ENCODE results near the gene THSD1.
"Not testable (repeated sequence)": the region's sequence is repeated elsewhere in the genome, so short reads cannot be mapped to it uniquely, and the experiment has no call there.

The THSD1 gene

GRCh38 chr13:52377898-52378297 is 28.1 kb downstream of the THSD1 start:
- Histone ChIP-seq H3K27ac (ENCODE audit: low read length) (no peak overlapping the region), H3K9me2 (replicated peaks; ENCODE audit: insufficient read depth, low read length) (no peaks in the 10 kb centered on the region), H3K4me1 (ENCODE audit: low read length) (no peaks in the 10 kb centered on the region), H4K20me1 (ENCODE audit: insufficient read depth, low read length) (no peaks in the 10 kb centered on the region), H3F3A (ENCODE audit: insufficient read depth, low read length) (no peaks in the 10 kb centered on the region), H3K9me3 (replicated peaks; ENCODE audit: insufficient read depth, low read length) (no peaks in the 10 kb centered on the region), H3K79me2 (ENCODE audit: low read length) (no peaks in the 10 kb centered on the region), H2AFZ (ENCODE audit: low read length) (no peak overlapping the region), H3K9ac (ENCODE audit: low read length) (no peak overlapping the region), H3K4me3 (ENCODE audit: low read length) (no peak overlapping the region), H3K36me3 (replicated peaks; ENCODE audit: insufficient read depth, low read length) (no peaks in the 10 kb centered on the region), H3K4me2 (ENCODE audit: low read depth, low read length) (no peak overlapping the region), H3K27me3 (replicated peaks; ENCODE audit: insufficient read depth, low read length) (no peaks in the 10 kb centered on the region)
- DNase-seq: no peak
- no peak for TF ChIP-seq EZH2 (optimal IDR thresholded peaks at IDR 0.05; ENCODE audit: low read depth, low read length)
- no peak for TF ChIP-seq CTCF (IDR thresholded peaks at IDR 0.05; ENCODE audit: low read length)
- TF ChIP-seq EZH2phosphoT487 (IDR thresholded peaks at IDR 0.05; ENCODE audit: low read length): no peak

DNA sequence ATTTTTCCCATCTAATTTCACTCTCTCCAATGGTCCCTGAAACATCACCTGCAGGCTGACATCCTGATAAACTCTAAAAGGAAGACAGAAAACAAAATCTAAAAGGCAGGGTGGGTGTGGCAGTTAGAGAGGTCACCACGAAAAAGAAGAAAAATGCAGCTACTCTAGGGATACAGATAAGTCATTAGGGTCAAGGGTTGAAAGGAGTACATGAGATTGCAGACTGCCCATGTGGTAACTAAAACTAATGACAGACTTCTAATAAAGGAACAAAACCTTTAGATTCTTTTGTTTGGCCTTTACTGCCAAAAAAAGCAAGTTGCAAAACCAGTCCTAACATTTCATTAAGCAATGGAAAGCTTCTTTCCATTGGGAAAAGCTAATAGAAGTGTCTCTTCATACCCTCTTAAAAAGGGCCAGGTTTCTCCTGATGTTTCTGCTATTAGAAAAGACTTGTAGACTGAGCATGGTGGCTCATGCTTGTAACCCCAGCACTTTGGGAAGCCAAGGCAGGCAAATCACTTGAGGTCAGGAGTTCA is 31.0 kb downstream of the THSD1 start:
- Histone ChIP-seq H3K9ac (ENCODE audit: low read length) (no peak overlapping the region), H3K4me2 (ENCODE audit: low read depth, low read length) (no peak overlapping the region), H3K9me3 (replicated peaks; ENCODE audit: insufficient read depth, low read length) (no peaks in the 10 kb centered on the region), H3K9me2 (replicated peaks; ENCODE audit: insufficient read depth, low read length) (no peaks in the 10 kb centered on the region), H4K20me1 (ENCODE audit: insufficient read depth, low read length) (no peaks in the 10 kb centered on the region), H3K4me3 (ENCODE audit: low read length) (no peak overlapping the region), H3F3A (ENCODE audit: insufficient read depth, low read length) (no peaks in the 10 kb centered on the region), H3K79me2 (ENCODE audit: low read length) (no peaks in the 10 kb centered on the region), H3K27me3 (replicated peaks; ENCODE audit: insufficient read depth, low read length) (no peaks in the 10 kb centered on the region), H3K27ac (ENCODE audit: low read length) (no peak overlapping the region), H2AFZ (ENCODE audit: low read length) (no peak overlapping the region), H3K36me3 (replicated peaks; ENCODE audit: insufficient read depth, low read length) (no peaks in the 10 kb centered on the region), H3K4me1 (ENCODE audit: low read length) (no peaks in the 10 kb centered on the region)
- TF ChIP-seq CTCF (IDR thresholded peaks at IDR 0.05; ENCODE audit: low read length): no peak
- no peak for TF ChIP-seq EZH2 (optimal IDR thresholded peaks at IDR 0.05; ENCODE audit: low read depth, low read length)
- TF ChIP-seq EZH2phosphoT487 (IDR thresholded peaks at IDR 0.05; ENCODE audit: low read length): no peak
- DNase-seq: no peak

- Histone ChIP-seq H3F3A (ENCODE audit: insufficient read depth, low read length) (no peaks in the 10 kb centered on the region), H2AFZ (ENCODE audit: low read length) (no peak overlapping the region), H4K20me1 (ENCODE audit: insufficient read depth, low read length) (no peaks in the 10 kb centered on the region), H3K36me3 (replicated peaks; ENCODE audit: insufficient read depth, low read length) (no peaks in the 10 kb centered on the region), H3K9me2 (replicated peaks; ENCODE audit: insufficient read depth, low read length) (no peaks in the 10 kb centered on the region), H3K4me3 (ENCODE audit: low read length) (no peak overlapping the region), H3K4me2 (ENCODE audit: low read depth, low read length) (no peak overlapping the region), H3K9ac (ENCODE audit: low read length) (no peak overlapping the region), H3K27ac (ENCODE audit: low read length) (no peak overlapping the region), H3K4me1 (ENCODE audit: low read length) (no peaks in the 10 kb centered on the region), H3K27me3 (replicated peaks; ENCODE audit: insufficient read depth, low read length) (no peaks in the 10 kb centered on the region), H3K79me2 (ENCODE audit: low read length) (no peaks in the 10 kb centered on the region), H3K9me3 (replicated peaks; ENCODE audit: insufficient read depth, low read length) (no peaks in the 10 kb centered on the region)
- DNase-seq: no peak
- TF ChIP-seq CTCF (IDR thresholded peaks at IDR 0.05; ENCODE audit: low read length): no peak
- TF ChIP-seq EZH2phosphoT487 (IDR thresholded peaks at IDR 0.05; ENCODE audit: low read length): no peak
- no peak for TF ChIP-seq EZH2 (optimal IDR thresholded peaks at IDR 0.05; ENCODE audit: low read depth, low read length)
Measured at GRCh38 chr13:52374389-52374788, 31.6 kb downstream of the THSD1 start.

GRCh38 chr13:52373277-52373676 is 32.7 kb downstream of the THSD1 start:
- H3K4me3 ChIP-seq (ENCODE audit: low read length); H3K79me2 ChIP-seq (ENCODE audit: low read length); H3K36me3 ChIP-seq (replicated peaks; ENCODE audit: insufficient read depth, low read length); H3K9ac ChIP-seq (ENCODE audit: low read length); H3K9me3 ChIP-seq (replicated peaks; ENCODE audit: insufficient read depth, low read length); H4K20me1 ChIP-seq (ENCODE audit: insufficient read depth, low read length); H3K4me2 ChIP-seq (ENCODE audit: low read depth, low read length); H3K27me3 ChIP-seq (replicated peaks; ENCODE audit: insufficient read depth, low read length); DNase-seq; H3K4me1 ChIP-seq (ENCODE audit: low read length); H3K27ac ChIP-seq (ENCODE audit: low read length); H2AFZ ChIP-seq (ENCODE audit: low read length); H3K9me2 ChIP-seq (replicated peaks; ENCODE audit: insufficient read depth, low read length); H3F3A ChIP-seq (ENCODE audit: insufficient read depth, low read length): not testable (repeated sequence)
